CD4-positive, alpha-beta T cell treated with Interleukin-17A for 1 hour (primary cell): ENCODE data around the gene ZNF253.
"Not testable (repeated sequence)": the region's sequence is repeated elsewhere in the genome, so short reads cannot be mapped to it uniquely, and the experiment has no call there.

Source experiments
- DNase-seq: peaks from one replicate; pipeline ENCODE4 v3.0.0-alpha.2; 2020

Gene ZNF253

DNA sequence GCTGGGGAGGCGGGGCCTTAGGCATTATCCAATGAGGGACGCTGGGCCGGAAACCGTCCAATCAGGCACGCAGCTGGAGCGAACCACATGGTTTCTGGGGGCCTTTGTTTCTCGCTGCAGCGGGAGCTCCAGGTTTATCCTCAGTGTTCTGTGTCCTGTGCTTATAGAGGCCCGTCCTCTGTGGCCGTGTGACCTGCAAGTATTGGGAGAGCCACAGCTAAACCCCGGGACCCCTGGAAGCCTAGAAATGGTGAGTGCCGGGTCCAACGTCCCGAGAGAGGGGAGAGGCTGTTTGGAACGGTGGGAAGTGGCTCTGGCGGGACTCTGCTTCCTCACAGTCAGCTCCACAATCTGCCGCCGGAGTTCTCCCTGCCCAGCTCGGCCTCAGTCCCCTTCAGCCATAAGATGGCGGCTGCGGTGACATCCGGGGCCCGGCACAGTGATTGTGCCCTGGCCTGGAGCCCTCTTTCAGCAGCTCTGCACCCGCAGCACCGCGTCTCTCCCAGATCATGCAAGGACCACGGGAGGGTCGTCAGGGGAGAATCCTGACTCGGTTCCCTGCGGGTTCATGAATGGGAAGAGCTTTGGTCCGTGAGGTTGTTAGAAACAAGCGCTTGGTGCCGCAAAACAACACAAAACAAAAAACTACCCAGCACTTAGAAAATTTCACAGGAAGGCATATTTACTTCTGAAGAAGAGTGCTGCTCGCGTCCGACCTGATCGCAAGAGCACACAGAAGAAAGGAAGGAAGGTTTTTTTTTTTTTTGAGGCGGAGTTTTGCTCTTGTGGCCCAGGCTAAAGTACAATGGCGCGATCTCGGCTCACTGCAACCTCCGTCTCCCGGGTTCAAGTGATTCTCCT lies at the start of gene ZNF253:
TSS of gene ZNF253 (plus strand) at position 133 of the 861 bp plus-strand sequence. CDS start at position 248, 115 bp downstream.
- DNase-seq = peak; percentile 95

DNA sequence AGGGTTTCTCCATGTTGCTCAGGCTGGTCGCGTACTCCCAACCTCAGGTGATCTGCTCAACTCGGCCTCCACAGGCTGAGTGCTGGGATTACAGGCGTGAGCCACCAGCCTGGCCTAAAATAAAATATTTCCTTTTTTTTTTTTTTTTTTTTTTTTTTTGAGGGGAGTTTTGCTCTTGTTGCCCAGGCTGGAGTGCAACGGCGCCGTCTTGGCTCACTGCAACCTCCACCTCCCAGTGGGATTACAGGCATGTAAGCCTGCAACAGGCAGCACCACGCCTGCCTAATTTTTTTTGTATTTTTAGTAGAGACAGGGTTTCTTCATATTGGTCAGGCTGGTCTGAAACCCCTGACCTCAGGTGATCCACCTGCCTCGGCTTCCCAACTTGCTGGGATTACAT lies 49.0 kb upstream of the ZNF253 start:
- DNase-seq = no peak

DNA sequence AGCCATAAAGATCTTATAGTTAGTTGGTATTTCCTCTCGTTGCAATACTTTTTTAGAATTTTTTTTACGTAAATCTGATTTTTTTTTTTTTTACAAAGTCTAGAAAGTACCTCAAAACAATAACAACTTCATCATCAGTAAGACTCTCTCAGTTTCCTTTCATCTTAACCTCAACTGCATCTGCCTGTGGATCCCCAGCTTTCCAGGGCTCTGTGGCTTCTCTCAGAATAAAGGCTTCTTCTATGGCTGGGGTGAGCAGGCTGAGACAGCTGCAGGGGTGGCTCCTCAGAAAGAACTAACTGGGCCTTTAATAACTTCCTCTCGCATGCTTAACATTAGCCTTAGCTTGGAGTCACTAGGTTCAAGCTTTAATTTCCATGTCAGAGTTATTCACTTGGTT lies 48.3 kb upstream of the ZNF253 start:
- DNase-seq = peak; percentile 80

DNA sequence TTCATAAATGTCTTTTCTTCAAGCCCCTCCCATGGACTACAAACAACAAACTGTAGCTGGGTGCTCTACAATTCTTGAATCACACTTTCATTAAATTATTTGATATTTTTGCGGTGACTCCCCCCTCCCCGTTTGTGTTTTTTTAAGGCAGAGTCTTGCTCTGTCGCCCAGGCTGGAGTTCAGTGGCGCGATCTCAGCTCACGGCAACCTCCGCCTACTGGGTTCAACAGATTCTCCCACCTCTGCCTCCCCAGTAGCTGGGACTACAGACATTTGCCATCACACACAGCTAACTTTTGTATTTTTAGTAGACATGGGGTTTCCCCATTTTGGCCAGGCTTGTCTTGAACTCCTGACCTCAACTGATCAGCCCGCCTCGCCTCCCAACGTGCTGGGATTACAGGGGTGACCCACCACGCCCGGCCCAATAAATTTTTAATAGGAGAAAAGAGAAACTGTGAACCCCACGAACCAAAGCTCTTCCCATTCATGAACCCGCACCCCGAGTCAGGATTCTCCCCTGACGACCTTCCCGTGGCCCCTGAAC lies 44.8 kb upstream of the ZNF253 start:
- DNase-seq = peak; percentile 62

DNA sequence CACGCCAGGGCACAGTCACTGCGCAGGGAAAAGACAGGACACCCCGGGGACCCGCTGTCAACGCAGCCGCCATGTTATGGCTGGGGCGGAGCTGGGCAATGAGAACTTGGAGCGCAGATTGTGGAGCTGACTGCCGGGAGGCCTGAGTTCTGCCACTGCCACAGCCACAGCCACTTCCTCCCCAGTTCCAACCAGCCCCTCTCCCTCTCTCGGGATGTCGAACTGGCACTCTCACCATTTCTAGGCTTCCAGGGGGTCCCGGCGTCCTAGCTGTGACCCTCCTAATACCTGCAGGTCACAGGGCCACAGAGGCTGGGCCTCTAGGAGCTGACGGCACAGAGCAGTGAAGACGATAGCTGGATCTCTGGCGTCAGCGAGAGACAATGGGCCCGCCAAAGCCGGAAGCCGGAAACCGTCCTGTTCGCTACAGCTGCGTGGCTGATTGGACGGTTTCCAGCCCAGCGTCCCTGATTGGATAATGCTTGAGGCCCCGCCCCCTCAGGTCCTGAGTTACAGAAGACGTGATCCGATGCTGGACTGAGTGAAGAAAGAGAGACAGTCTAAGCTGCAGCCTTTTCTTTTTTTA lies 44.2 kb upstream of the ZNF253 start, which contains the start of gene ZNF506:
TSS of gene ZNF506 (minus strand) at position 385 of the 586 bp plus-strand sequence. CDS start at position 238, 147 bp downstream.
- DNase-seq = peak; percentile 98

GRCh38 chr19:19821976-19822375 lies 43.7 kb upstream of the ZNF253 start:
- DNase-seq = not testable (repeated sequence)

DNA sequence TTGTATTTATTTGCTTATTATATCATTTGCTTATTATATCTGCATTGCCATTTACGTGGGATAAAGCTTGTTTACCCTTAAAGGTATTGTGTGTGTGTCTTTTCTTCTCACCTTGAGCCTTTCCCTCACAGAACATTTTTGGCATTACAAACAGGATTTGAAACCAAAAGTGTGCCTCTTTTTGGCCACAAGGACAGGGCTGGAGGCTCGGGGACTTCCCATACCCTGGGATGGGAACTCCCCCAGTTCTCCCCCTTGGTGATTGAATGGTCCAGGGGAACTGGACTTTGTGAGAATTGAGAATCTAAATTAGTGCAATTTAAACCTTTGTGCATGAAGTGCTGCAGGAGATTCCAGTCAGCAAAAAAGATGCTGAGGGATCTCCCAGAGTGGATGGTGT lies 41.8 kb upstream of the ZNF253 start:
- DNase-seq = no peak

DNA sequence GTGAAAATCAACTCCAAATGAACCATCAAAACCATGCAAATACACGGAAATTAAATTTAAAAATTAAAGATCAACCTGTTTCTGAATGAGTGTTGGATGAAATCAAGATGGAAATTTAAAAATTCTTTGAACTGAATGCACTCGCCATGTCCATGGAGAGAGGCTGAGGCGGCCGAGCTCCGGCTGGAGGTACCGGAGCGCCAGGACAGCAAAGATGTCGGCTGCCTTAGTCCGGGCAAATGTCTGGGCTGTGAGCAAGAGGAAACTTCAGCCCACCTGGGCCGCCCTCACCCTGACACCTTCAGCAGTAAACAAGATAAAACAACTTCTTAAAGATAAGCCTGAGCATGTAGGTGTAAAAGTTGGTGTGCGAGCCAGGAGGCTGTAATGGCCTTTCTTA lies 38.8 kb upstream of the ZNF253 start:
- no peak for DNase-seq

DNA sequence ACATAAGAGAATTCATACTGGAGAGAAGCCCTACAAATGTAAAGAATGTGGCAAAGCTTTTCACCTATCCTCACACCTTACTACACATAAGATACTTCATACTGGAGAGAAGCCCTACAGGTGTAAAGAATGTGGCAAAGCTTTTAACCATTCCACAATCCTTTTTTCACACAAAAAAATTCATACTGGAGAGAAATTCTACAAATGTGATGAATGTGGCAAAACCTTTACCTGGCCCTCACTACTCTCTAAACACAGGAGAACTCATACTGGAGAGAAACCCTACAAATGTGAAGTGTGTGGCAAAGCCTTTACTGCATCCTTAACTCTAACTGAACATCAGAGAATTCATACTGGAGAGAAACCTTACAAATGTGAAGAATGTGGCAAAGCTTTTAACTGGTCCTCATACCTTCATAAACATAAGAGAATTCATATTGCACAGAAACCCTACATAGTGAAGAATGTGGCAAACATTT lies 30.1 kb upstream of the ZNF253 start:
- DNase-seq = no peak

DNA sequence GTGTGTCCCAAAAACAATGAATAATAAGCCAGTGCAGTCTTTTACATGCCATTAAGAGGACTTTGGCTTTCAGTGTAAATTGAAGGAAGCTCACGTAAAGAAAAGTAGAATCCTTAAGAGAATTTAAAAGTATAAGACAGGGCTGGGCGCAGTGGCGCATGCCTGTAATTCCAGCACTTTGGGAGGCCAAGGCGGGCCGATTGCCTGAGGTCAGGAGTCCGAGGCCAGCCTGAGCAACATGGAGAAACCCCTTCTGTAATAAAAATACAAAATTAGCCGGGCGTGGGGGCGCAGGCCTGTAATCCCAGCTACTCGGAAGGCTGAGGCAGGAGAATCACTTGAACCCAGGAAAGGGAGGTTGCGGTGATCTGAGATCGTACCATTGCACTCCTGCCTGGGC lies 17.9 kb upstream of the ZNF253 start:
- no peak for DNase-seq

DNA sequence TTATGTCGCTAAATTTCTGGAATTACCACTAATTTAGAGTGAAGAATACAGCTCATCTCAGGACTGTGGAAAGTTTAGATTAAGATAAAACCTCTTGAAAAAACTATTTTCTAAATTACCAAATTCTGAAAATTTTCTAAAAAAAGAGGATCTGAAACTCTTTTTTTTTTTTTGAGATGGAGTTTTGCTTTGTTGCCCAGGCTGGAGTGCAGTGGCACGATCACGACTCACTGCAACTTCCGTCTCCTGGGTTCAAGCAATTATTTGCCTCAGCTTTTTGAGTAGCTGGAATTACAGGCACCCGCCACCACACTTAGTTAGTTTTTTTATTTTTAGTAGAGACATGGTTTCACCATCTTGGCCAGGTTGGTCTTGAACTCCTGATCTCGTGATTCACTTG lies 16.6 kb upstream of the ZNF253 start:
- DNase-seq = no peak

- DNase-seq = not testable (repeated sequence)
Observed at GRCh38 chr19:19851740-19852139, 13.9 kb upstream of the ZNF253 start.

DNA sequence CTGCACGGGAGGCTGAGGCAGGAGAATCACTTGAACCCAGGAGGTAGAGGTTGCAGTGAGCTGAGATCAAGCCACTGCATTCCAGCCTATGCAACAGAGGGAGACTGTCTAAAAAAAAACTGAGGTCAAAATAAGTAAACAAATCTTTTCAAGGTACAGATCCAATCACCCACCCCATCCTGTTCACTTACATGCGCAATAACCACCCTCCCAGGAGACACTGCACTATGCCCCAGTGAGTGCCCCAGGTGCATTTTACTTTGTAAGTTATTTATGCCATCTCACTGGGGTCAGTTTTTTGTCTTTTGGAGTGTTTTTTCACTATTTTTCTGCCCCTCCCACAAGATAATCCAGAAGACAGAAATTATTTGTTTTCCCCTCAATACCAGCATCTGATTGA lies 6.9 kb upstream of the ZNF253 start:
- no peak for DNase-seq

- peak; percentile 68 for DNase-seq
Observed at GRCh38 chr19:19860756-19861390, 4.8 kb upstream of the ZNF253 start.

DNA sequence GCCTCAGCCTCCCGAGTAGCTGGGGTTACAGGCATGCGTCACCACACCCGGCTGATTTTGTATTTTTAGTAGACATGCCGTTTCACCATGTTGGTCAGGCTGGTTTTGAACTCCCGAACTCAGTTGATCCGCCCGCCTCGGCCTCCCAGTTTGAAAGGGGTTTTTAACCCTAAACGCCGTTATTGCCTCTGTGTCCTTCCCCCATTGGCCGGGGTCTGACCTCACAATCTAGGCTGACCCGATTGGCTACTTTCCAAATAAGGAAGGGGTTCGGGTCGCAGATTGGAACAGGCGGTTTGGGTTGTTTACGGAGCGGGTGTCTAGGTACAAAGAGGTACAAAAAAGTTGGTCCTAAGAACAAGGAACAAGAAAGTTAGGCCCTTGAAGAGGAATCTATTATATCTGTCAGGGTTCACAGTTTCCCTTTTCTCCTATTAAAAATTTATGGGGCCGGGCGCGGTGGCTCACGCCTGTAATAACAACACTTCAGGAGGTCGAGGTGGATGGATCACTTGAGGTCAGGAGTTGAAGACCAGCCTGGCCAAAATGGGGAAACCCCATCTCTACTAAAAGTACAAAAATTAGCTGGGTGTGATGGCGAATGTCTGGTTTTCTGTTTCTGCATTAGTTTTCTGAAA lies 1.0 kb downstream of the ZNF253 start:
- peak; percentile 78 for DNase-seq

DNA sequence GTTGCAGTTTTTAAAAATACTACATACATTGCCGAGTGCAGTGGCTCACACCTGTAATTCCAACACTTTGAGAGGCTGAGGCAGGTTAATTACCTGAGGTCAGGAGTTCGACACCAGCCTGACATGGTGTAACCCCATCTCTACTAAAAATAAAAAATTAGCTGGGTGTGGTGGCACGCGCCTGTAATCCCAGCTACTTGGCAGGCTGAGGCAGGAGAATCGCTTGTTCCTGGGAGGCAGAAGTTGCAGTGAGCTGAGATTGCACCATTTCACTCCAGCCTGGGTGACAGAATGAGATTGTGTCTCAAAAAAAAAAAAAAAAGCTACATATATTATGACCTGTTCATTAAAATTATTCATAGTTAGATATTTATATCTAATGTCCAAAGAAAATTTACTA lies 4.4 kb downstream of the ZNF253 start:
- not testable (repeated sequence) for DNase-seq

GRCh38 chr19:19871932-19872331 lies 6.2 kb downstream of the ZNF253 start:
- no peak for DNase-seq

GRCh38 chr19:19873381-19873780 lies 7.7 kb downstream of the ZNF253 start:
- DNase-seq = no peak

DNA sequence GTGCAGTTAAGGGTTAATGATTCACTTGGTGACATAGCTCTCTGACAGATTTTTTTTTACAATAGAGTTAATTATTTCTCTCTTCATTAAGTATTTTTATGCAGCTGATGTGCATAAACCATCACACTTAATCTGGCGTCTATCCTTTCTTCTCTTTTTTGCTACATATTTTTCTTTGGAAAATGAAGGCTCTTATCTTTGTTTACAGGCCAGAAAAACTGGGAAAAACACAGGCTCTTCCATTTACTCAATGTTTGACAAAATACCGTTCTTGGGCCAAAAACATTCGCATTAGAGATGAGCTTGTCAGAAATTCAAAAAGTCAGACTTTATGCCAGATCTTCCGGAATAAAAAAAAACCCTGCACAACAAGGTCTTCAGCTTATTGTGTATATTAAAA lies 12.0 kb downstream of the ZNF253 start:
- DNase-seq = no peak

DNA sequence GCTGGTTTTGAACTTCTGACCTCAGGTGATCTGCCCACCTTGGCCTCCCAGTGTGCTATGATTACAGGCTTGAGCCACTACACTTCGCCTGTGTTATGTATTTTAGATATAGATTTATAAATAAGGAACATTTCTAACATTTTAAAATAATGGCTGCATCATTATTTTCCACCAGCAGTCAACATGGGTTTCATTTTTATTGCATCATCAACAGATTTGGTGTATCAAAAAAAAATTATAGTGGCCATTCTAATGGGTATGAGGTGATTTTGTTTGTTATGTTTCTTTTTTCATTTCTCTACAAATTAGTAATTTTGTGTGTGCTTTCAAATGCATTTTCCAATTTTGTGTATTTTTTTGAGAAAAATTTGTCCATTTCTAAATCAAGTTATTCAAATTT lies 18.9 kb downstream of the ZNF253 start:
- DNase-seq = no peak

DNA sequence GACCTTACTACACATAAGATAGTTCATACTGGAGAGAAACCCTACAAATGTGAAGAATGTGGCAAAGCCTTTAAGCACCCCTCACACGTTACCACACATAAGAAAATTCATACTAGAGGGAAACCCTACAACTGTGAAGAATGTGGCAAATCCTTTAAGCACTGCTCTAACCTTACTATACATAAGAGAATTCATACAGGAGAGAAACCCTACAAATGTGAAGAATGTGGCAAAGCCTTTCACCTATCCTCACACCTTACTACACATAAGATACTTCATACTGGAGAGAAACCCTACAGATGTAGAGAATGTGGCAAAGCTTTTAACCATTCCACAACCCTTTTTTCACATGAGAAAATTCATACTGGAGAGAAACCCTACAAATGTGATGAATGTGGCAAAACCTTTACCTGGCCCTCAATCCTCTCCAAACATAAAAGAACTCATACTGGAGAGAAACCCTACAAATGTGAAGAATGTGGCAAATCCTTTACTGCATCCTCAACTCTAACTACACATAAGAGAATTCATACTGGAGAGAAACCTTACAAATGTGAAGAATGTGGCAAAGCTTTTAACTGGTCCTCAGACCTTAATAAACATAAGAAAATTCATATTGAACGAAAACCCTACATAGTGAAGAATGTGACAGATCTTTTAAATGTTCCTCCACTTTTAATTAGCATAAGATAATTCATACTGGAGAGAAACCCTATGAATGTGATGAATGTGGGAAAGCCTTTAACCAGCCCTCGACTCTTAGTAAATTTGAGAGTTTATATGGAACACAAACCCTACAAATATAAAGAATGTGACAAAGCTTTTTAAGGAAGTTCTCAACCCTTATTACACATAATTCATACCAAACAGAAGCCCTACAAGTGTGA lies 26.6 kb downstream of the ZNF253 start:
- DNase-seq = not testable (repeated sequence)
